CMK (cell line): ENCODE data around the gene STX16.

Experiments used
- DNase-seq: peaks from one replicate; pipeline ENCODE4 v3.0.0-alpha.2; 2010; ENCODE audit warnings: low read depth

Gene STX16

GRCh38 chr20:58619077-58619863 lies 31.8 kb upstream of the STX16 start:
- no peak for DNase-seq

GRCh38 chr20:58619864-58620431 lies 31.1 kb upstream of the STX16 start:
- DNase-seq = no peak

GRCh38 chr20:58621906-58622548 lies 29.1 kb upstream of the STX16 start:
- no peak for DNase-seq

- DNase-seq = no peak
These were observed 28.2 kb upstream of the STX16 start for GRCh38 chr20:58622671-58623578.

- DNase-seq = no peak
These were observed 27.3 kb upstream of the STX16 start for GRCh38 chr20:58623579-58624473.

- DNase-seq = no peak
These were observed 26.4 kb upstream of the STX16 start for GRCh38 chr20:58624687-58625086.

- no peak for DNase-seq
These were observed 25.5 kb upstream of the STX16 start for GRCh38 chr20:58625585-58625984.

GRCh38 chr20:58626051-58626450 lies 25.0 kb upstream of the STX16 start:
- DNase-seq = no peak

- no peak for DNase-seq
These were observed 23.6 kb upstream of the STX16 start for GRCh38 chr20:58627212-58628072.

- no peak for DNase-seq
These were observed 22.4 kb upstream of the STX16 start for GRCh38 chr20:58628491-58629214.

- no peak for DNase-seq
These were observed 21.9 kb upstream of the STX16 start for GRCh38 chr20:58629215-58629580.

GRCh38 chr20:58630063-58630462 lies 21.0 kb upstream of the STX16 start:
- no peak for DNase-seq

- DNase-seq = no peak
These were observed 17.7 kb upstream of the STX16 start for GRCh38 chr20:58633161-58634053.

GRCh38 chr20:58634059-58634458 lies 17.0 kb upstream of the STX16 start:
- no peak for DNase-seq

- DNase-seq = no peak
These were observed 16.4 kb upstream of the STX16 start for GRCh38 chr20:58634521-58635278.

GRCh38 chr20:58635279-58635665 lies 15.8 kb upstream of the STX16 start:
- DNase-seq = no peak

- no peak for DNase-seq
These were observed 14.6 kb upstream of the STX16 start for GRCh38 chr20:58636396-58636982.
